H1 (cell line): Measurements from ENCODE around the gene PIGC. TPM values are rescaled to one million over a fixed set of nuclear protein-coding genes. Genes with fewer than 3 reads are reported as not detected.

Source experiments
- CTCF ChIA-PET: fragments of 300-600 bp; sonication (Branson Sonifier 250); formaldehyde crosslinking; loops from one replicate; lab custom pipeline; 2021; ENCODE audit not compliant: partially characterized antibody; lab: Charles Lee
- POLR2A ChIA-PET: fragments of 300-600 bp; sonication (Branson Sonifier 250); formaldehyde crosslinking; loops from one replicate; lab custom pipeline; 2021; ENCODE audit warnings: inconsistent platforms; ENCODE audit not compliant: partially characterized antibody; lab: Charles Lee
- DNase-seq, 2 experiments: peaks; one replicate each; pipeline versions ENCODE4 v3.0.0 to v3.0.0-alpha.2; 2010 to 2022; ENCODE audit warnings: low spot score in 2 of 2, low read depth in 1 of 2, mixed read lengths in 1 of 2
- FAIRE-seq: peaks from 2 replicates; lab custom pipeline; 2011; peaks lifted over from hg19 to GRCh38; lab: Jason Lieb, UNC
- H2AFZ ChIP-seq: 2 replicates; pipeline ENCODE4 v1.8.1; 2012; ENCODE audit warnings: low read length, inconsistent platforms
- H2AK5ac ChIP-seq: 2 replicates; pipeline ENCODE4 v1.6.1; 2013; ENCODE audit warnings: low read depth, low read length
- H2BK120ac ChIP-seq: replicated peaks from 2 replicates; pipeline ENCODE3; 2013; ENCODE audit warnings: low read depth, low read length, inconsistent platforms
- H2BK12ac ChIP-seq: 2 replicates; pipeline ENCODE4 v1.6.1; 2013; ENCODE audit warnings: low read depth, low read length
- H2BK15ac ChIP-seq: 2 replicates; pipeline ENCODE4 v1.6.1; 2013; ENCODE audit warnings: low read length
- H2BK20ac ChIP-seq: 2 replicates; pipeline ENCODE4 v1.6.1; 2013; ENCODE audit warnings: low read length
- H2BK5ac ChIP-seq: 2 replicates; pipeline ENCODE4 v1.6.1; 2013; ENCODE audit warnings: low read depth, low read length
- H3K14ac ChIP-seq: 2 replicates; pipeline ENCODE4 v1.6.1; 2013; ENCODE audit warnings: inconsistent platforms; ENCODE audit not compliant: insufficient read length
- H3K18ac ChIP-seq: 2 replicates; pipeline ENCODE4 v1.6.1; 2013; ENCODE audit warnings: low read length; ENCODE audit errors: extremely low read depth
- H3K23ac ChIP-seq: 2 replicates; pipeline ENCODE4 v1.6.1; 2013; ENCODE audit warnings: inconsistent platforms; ENCODE audit not compliant: insufficient read length
- H3K23me2 ChIP-seq: 2 replicates; pipeline ENCODE4 v1.6.1; 2013; ENCODE audit warnings: low read depth, low read length
- H3K27ac ChIP-seq: 2 replicates; pipeline ENCODE4 v1.6.1; 2011; ENCODE audit warnings: low read depth, low read length, inconsistent platforms
- H3K27me3 ChIP-seq, 4 experiments: replicated peaks in 1 of 4; 1 replicate in 1 of 4; 2 replicates in 3 of 4; pipeline versions ENCODE4 v1.6.1 to v1.8.1; 2011 to 2013; ENCODE audit warnings: low read length in 3 of 4, mild to moderate bottlenecking in 3 of 4, inconsistent platforms in 2 of 4, mixed read lengths in 2 of 4, moderate library complexity in 1 of 4; ENCODE audit not compliant: control insufficient read depth in 3 of 4, insufficient read depth in 3 of 4; ENCODE audit errors: extremely low read depth in 1 of 4
- H3K36me3 ChIP-seq, 4 experiments: 2 replicates each; pipeline versions ENCODE4 v1.6.1 to v1.8.1; 2011 to 2013; ENCODE audit warnings: mild to moderate bottlenecking in 4 of 4, low read length in 3 of 4, moderate library complexity in 2 of 4, control low read depth in 1 of 4, inconsistent platforms in 1 of 4; ENCODE audit not compliant: insufficient read depth in 4 of 4, control insufficient read depth in 2 of 4
- H3K4ac ChIP-seq: replicated peaks from 2 replicates; pipeline ENCODE3; 2013; ENCODE audit warnings: low read length, low read depth, mixed read lengths, inconsistent platforms; ENCODE audit not compliant: insufficient read length
- H3K4me1 ChIP-seq, 4 experiments: replicated peaks in 1 of 4; 1 replicate in 1 of 4; 2 replicates in 3 of 4; pipeline versions ENCODE4 v1.6.1 to v1.8.1; 2011 to 2013; ENCODE audit warnings: low read length in 3 of 4, inconsistent platforms in 2 of 4, mixed read lengths in 1 of 4; ENCODE audit not compliant: insufficient read depth in 4 of 4, control insufficient read depth in 3 of 4
- H3K4me2 ChIP-seq, 2 experiments: 2 replicates each; pipeline versions ENCODE4 v1.6.1 to v1.8.1; 2011 to 2013; ENCODE audit warnings: low read depth in 2 of 2, low read length in 2 of 2, control low read depth in 1 of 2, inconsistent platforms in 1 of 2, mild to moderate bottlenecking in 1 of 2; ENCODE audit not compliant: insufficient read depth in 1 of 2
- H3K4me3 ChIP-seq, 4 experiments: fragments of 200-600, 300-600 bp in 1 of 4; sonication (generic), shearing (Covaris generic), sonication (Bioruptor Twin) in 1 of 4; 2 replicates each; pipeline versions ENCODE4 v1.5.1 to v1.8.1; 2011 to 2016; ENCODE audit warnings: low read length in 4 of 4, low read depth in 3 of 4, control low read depth in 2 of 4, inconsistent platforms in 2 of 4, mild to moderate bottlenecking in 2 of 4, mixed read lengths in 1 of 4, moderate library complexity in 1 of 4; ENCODE audit not compliant: insufficient read depth in 2 of 4; ENCODE audit errors: extremely low read depth in 1 of 4
- H3K56ac ChIP-seq: replicated peaks from 2 replicates; pipeline ENCODE3; 2013; ENCODE audit warnings: low read depth, mild to moderate bottlenecking, mixed read lengths, low read length, inconsistent platforms; ENCODE audit not compliant: insufficient read length
- H3K79me1 ChIP-seq: 2 replicates; pipeline ENCODE4 v1.6.1; 2013; ENCODE audit warnings: low read depth, low read length, control low read depth
- H3K79me2 ChIP-seq, 2 experiments: 2 replicates each; pipeline versions ENCODE4 v1.6.1 to v1.8.1; 2012 to 2013; ENCODE audit warnings: low read length in 2 of 2, mild to moderate bottlenecking in 2 of 2, inconsistent platforms in 1 of 2; ENCODE audit not compliant: insufficient read depth in 2 of 2, control insufficient read depth in 1 of 2
- H3K9ac ChIP-seq, 4 experiments: replicated peaks in 1 of 4; 1 replicate in 1 of 4; 2 replicates in 3 of 4; pipeline versions ENCODE4 v1.6.1 to v1.8.1; 2011 to 2013; ENCODE audit warnings: low read depth in 3 of 4, low read length in 3 of 4, control low read depth in 2 of 4, mild to moderate bottlenecking in 2 of 4, moderate library complexity in 2 of 4, inconsistent platforms in 1 of 4; ENCODE audit errors: extremely low read depth in 1 of 4
- H3K9me3 ChIP-seq, 2 experiments: 2 replicates each; pipeline versions ENCODE4 v1.6.1 to v1.8.1; 2012 to 2013; ENCODE audit warnings: mild to moderate bottlenecking in 2 of 2, moderate library complexity in 2 of 2, control low read depth in 1 of 2, inconsistent platforms in 1 of 2, low read depth in 1 of 2, low read length in 1 of 2, mixed read lengths in 1 of 2; ENCODE audit not compliant: insufficient read depth in 2 of 2
- H4K20me1 ChIP-seq, 2 experiments: replicated peaks in 1 of 2; 2 replicates each; pipeline versions ENCODE3 to v1.8.1; 2011 to 2013; ENCODE audit warnings: inconsistent platforms in 2 of 2, low read length in 2 of 2, mild to moderate bottlenecking in 1 of 2; ENCODE audit not compliant: insufficient read depth in 2 of 2, control insufficient read depth in 1 of 2
- H4K5ac ChIP-seq: 2 replicates; pipeline ENCODE4 v1.6.1; 2013; ENCODE audit warnings: low read length, low read depth, mixed read lengths, inconsistent platforms; ENCODE audit not compliant: insufficient read length
- H4K8ac ChIP-seq: 2 replicates; pipeline ENCODE4 v1.8.0; 2013; ENCODE audit warnings: mild to moderate bottlenecking, moderate library complexity, low read length, inconsistent platforms; ENCODE audit not compliant: insufficient read depth; ENCODE audit errors: extremely low read depth
- H4K91ac ChIP-seq: replicated peaks from 2 replicates; pipeline ENCODE3; 2013; ENCODE audit warnings: low read length, mixed read lengths, inconsistent platforms; ENCODE audit not compliant: insufficient read length
- ASH2L ChIP-seq: fragments of 200-600, 300-600 bp; sonication (generic); IDR thresholded peaks from one replicate; pipeline ENCODE4 v1.7.1; 2017; ENCODE audit warnings: low read length
- CEBPB ChIP-seq: IDR thresholded peaks from 2 replicates; pipeline ENCODE4 v1.6.1; 2012; ENCODE audit warnings: low read depth, low read length
- SIX5 ChIP-seq: IDR thresholded peaks from 2 replicates; pipeline ENCODE4 v1.6.1; 2011; ENCODE audit warnings: mild to moderate bottlenecking, low read depth, low read length
- SP1 ChIP-seq: IDR thresholded peaks from 2 replicates; pipeline ENCODE4 v1.6.1; 2011; ENCODE audit warnings: low read depth, low read length
- WGBS, 2 experiments: shearing (Covaris generic) in 1 of 2; methylation state at CpG; one replicate each; pipeline versions ENCODE4 v1.1.6 to v1.1.7; 2013 to 2015; ENCODE audit warnings: low lambda C conversion rate in 2 of 2, mixed read lengths in 2 of 2, inconsistent platforms in 1 of 2, low coverage in 1 of 2, missing lambda C conversion rate in 1 of 2; ENCODE audit not compliant: insufficient replicate concordance in 2 of 2, insufficient coverage in 1 of 2, insufficient read length in 1 of 2; ENCODE audit errors: extremely low coverage in 1 of 2, missing lambda C conversion rate in 1 of 2; 5-methylcytosine and 5-hydroxymethylcytosine counted together
- polyA plus RNA-seq, 7 experiments: library from polyadenylated mRNA; depleted of rRNA in 3 of 7; stranded (reverse) in 5 of 7; unstranded in 2 of 7; fragments of >200 nt in 5 of 7; fragments of 200-250 nt in 2 of 7; gene quantifications; 1 replicate in 5 of 7; 2 replicates in 1 of 7; 4 replicates in 1 of 7; pipeline versions ENCODE4 v1.2.1 to v1.2.3, GENCODE V29; 2011 to 2013; ENCODE audit warnings: missing spikeins in 2 of 7, mixed read lengths in 2 of 7
- total RNA-seq: library from RNA; stranded (reverse); fragmentation: NEBNext Ultra II Directional; extraction: Animal tissue kit (Norgen Biotek cat#: 25700); gene quantifications from 2 replicates; pipeline ENCODE4 v1.2.1, GENCODE V29; 2021

PIGC gene
- total and polyA plus RNA-seq, 2 of the 8 experiments (the other 6 are each of a cell fraction or from before 2014, with no cell fraction given) = 21.0 to 39.3 TPM

GRCh38 chr1:172431721-172432192 lies 12.1 kb downstream of the PIGC start:
- no peak overlapping the region for H3K4ac ChIP-seq
- no peaks in the 10 kb centered on the region for H3K9me3 ChIP-seq
- H3K27ac ChIP-seq = 0 out of 2 replicates have a peak overlapping the region, but pooled peaks have one; percentile 34
- POLR2A ChIA-PET = interaction anchor here (1.0 to 1.9 kb wide), 2 partner anchors 21 to 106 kb away, joined by 3 to 4 read pairs; no protein-coding TSS in a partner anchor
- DNase-seq (no peak), FAIRE-seq (no peak)
- no peak overlapping the region for H2AK5ac ChIP-seq
- H3K79me2 ChIP-seq = no peaks in the 10 kb centered on the region
- TF ChIP-seq CEBPB (peak; percentile 70), ASH2L (peak; percentile 40), SIX5 (no peak), SP1 (no peak)
- H3K56ac ChIP-seq = no peak overlapping the region
- H2AFZ ChIP-seq = peak overlapping the region; percentile 65; the same call in 1 of the 2 replicates
- H2BK12ac ChIP-seq = peak overlapping the region; percentile 42; the same call in 1 of the 2 replicates
- no peak overlapping the region for H4K8ac ChIP-seq
- H3K79me1 ChIP-seq = no peaks in the 10 kb centered on the region
- H4K20me1 ChIP-seq = no peaks in the 10 kb centered on the region
- 0 out of 4 replicates have a peak overlapping the region, but pooled peaks have one; percentile 5 to 12 for H3K4me2 ChIP-seq
- WGBS, 2 experiments = 69% methylated on average over 7 of the region's 9 CpGs; no CpG with 5 or more reads in 1 of the 2 experiments
- peaks cover 0 to 5% (median 4%) of the 10 kb centered on the region in 4 experiments; a peak in 4 of 7 replicates for H3K4me1 ChIP-seq
- H4K91ac ChIP-seq = no peak overlapping the region
- H2BK120ac ChIP-seq = no peak overlapping the region
- H3K23me2 ChIP-seq = no peaks in the 10 kb centered on the region; the same call in 1 of the 2 replicates
- H4K5ac ChIP-seq = no peak overlapping the region
- CTCF ChIA-PET = interaction anchor here (0.9 to 3.7 kb wide), 8 partner anchors 9 to 447 kb away, joined by 3 to 11 read pairs (median 4); no protein-coding TSS in a partner anchor
- no peaks in the 10 kb centered on the region for H3K27me3 ChIP-seq
- H3K23ac ChIP-seq = no peak overlapping the region
- H2BK15ac ChIP-seq = no peak overlapping the region
- H3K36me3 ChIP-seq = no peaks in the 10 kb centered on the region
- H3K4me3 ChIP-seq = no peak overlapping the region
- H3K18ac ChIP-seq = no peak overlapping the region; the same call in 1 of the 2 replicates
- no peak overlapping the region for H3K14ac ChIP-seq
- H3K9ac ChIP-seq = no peak overlapping the region
- peak overlapping the region; percentile 61; the same call in 1 of the 2 replicates for H2BK5ac ChIP-seq
- 0 out of 2 replicates have a peak overlapping the region, but pooled peaks have one; percentile 17 for H2BK20ac ChIP-seq
